ENCODE data around the gene TEX10.

The TEX10 gene

GRCh38 chr9:100285080-100285479 lies 67.7 kb downstream of the TEX10 start:
- no peak for TF ChIP-seq CSRNP3 (CRISPR knock-in tag; IDR thresholded peaks at IDR 0.05)
- TF ChIP-seq ARNTL (CRISPR knock-in tag; IDR thresholded peaks at IDR 0.05; ENCODE audit: borderline replicate concordance, low read depth), result no peak
- TF ChIP-seq, protein P1, sequence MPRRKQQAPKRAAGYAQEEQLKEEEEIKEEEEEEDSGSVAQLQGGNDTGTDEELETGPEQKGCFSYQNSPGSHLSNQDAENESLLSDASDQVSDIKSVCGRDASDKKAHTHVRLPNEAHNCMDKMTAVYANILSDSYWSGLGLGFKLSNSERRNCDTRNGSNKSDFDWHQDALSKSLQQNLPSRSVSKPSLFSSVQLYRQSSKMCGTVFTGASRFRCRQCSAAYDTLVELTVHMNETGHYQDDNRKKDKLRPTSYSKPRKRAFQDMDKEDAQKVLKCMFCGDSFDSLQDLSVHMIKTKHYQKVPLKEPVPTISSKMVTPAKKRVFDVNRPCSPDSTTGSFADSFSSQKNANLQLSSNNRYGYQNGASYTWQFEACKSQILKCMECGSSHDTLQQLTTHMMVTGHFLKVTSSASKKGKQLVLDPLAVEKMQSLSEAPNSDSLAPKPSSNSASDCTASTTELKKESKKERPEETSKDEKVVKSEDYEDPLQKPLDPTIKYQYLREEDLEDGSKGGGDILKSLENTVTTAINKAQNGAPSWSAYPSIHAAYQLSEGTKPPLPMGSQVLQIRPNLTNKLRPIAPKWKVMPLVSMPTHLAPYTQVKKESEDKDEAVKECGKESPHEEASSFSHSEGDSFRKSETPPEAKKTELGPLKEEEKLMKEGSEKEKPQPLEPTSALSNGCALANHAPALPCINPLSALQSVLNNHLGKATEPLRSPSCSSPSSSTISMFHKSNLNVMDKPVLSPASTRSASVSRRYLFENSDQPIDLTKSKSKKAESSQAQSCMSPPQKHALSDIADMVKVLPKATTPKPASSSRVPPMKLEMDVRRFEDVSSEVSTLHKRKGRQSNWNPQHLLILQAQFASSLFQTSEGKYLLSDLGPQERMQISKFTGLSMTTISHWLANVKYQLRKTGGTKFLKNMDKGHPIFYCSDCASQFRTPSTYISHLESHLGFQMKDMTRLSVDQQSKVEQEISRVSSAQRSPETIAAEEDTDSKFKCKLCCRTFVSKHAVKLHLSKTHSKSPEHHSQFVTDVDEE (CRISPR knock-in tag; IDR thresholded peaks at IDR 0.05), result no peak
- no peak for TF ChIP-seq BACH2 (CRISPR knock-in tag; IDR thresholded peaks at IDR 0.05; ENCODE audit: borderline replicate concordance)
- TF ChIP-seq ESRRG (CRISPR knock-in tag; IDR thresholded peaks at IDR 0.05), result no peak
- TF ChIP-seq, protein P2, sequence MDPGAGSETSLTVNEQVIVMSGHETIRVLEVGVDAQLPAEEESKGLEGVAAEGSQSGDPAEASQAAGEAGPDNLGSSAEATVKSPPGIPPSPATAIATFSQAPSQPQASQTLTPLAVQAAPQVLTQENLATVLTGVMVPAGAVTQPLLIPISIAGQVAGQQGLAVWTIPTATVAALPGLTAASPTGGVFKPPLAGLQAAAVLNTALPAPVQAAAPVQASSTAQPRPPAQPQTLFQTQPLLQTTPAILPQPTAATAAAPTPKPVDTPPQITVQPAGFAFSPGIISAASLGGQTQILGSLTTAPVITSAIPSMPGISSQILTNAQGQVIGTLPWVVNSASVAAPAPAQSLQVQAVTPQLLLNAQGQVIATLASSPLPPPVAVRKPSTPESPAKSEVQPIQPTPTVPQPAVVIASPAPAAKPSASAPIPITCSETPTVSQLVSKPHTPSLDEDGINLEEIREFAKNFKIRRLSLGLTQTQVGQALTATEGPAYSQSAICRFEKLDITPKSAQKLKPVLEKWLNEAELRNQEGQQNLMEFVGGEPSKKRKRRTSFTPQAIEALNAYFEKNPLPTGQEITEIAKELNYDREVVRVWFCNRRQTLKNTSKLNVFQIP (CRISPR knock-in tag; IDR thresholded peaks at IDR 0.05; ENCODE audit: borderline replicate concordance, low read depth), result no peak
- no peak for TF ChIP-seq SNAI2 (CRISPR knock-in tag; IDR thresholded peaks at IDR 0.05)
- TF ChIP-seq ISL1 (CRISPR knock-in tag; IDR thresholded peaks at IDR 0.05), result no peak
- TF ChIP-seq ZFP30 (CRISPR knock-in tag; IDR thresholded peaks at IDR 0.05), result no peak
- TF ChIP-seq RARB (CRISPR knock-in tag; IDR thresholded peaks at IDR 0.05), result no peak
- TF ChIP-seq OSR1 (CRISPR knock-in tag; IDR thresholded peaks at IDR 0.05), result no peak
- no peak for TF ChIP-seq ZC3H10 (CRISPR knock-in tag; IDR thresholded peaks at IDR 0.05)
- TF ChIP-seq ZNF565 (CRISPR knock-in tag; conservative IDR thresholded peaks at IDR 0.05; ENCODE audit: low read depth), result no peak
- TF ChIP-seq CREB5 (CRISPR knock-in tag; IDR thresholded peaks at IDR 0.05; ENCODE audit: low read depth), result no peak
- TF ChIP-seq ZNF70 (CRISPR knock-in tag; IDR thresholded peaks at IDR 0.05), result no peak
- no peak for TF ChIP-seq ZNF8 (CRISPR knock-in tag; IDR thresholded peaks at IDR 0.05)
- TF ChIP-seq ZFP3 (CRISPR knock-in tag; IDR thresholded peaks at IDR 0.05), result no peak
- ATAC-seq, result no peak

- no peak for ATAC-seq
Measured at GRCh38 chr9:100284247-100284646, 68.5 kb downstream of the TEX10 start.

More at GRCh38 chr9:100284247-100284646, 68.5 kb downstream of the TEX10 start:
- TF ChIP-seq ESRRG (CRISPR knock-in tag; IDR thresholded peaks at IDR 0.05) (no peak), CSRNP3 (CRISPR knock-in tag; IDR thresholded peaks at IDR 0.05) (no peak), CREB5 (CRISPR knock-in tag; IDR thresholded peaks at IDR 0.05; ENCODE audit: low read depth) (no peak), ISL1 (CRISPR knock-in tag; IDR thresholded peaks at IDR 0.05) (no peak), SNAI2 (CRISPR knock-in tag; IDR thresholded peaks at IDR 0.05) (no peak), PPARA (CRISPR knock-in tag; IDR thresholded peaks at IDR 0.05; ENCODE audit: borderline replicate concordance) (no peak)
